ENCODE results near the gene PLD3.

Gene PLD3

DNA sequence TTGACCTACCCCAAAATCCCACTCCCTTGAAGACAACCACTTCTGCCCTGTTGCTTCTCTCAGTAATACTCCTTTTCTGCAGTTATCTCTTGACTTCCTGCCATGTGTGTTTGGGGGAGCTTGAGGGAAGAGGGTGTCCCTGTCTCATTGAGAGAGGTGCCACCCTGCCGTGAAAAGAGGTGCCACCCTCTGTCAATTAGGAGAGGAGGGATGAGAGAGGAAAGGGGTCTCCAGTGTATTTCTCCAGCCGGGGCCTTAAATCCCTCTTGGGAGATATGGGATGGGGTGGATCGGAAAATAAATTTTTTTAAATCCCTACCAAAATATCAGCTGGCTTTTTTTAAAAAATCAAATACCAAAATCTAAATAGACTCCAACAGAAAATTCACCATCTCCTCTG is 16.5 kb downstream of the PLD3 start:
- Histone ChIP-seq H3K4ac (ENCODE audit: low read depth, low read length) (peak overlapping the region; percentile 70), H4K8ac (ENCODE audit: low read depth, low read length) (no peak overlapping the region), H3K18ac (ENCODE audit: low read length) (no peak overlapping the region), H3K79me1 (ENCODE audit: low read length) (peaks cover 26% of the 10 kb centered on the region), H3K9me3 (ENCODE audit: insufficient read depth, low read depth, low read length) (no peaks in the 10 kb centered on the region), H3K4me1 (ENCODE audit: control insufficient read depth in 1 of 2, insufficient read depth in 2 of 2, low read length in 2 of 2) (peaks cover 25 to 37% of the 10 kb centered on the region in 2 experiments), H2AFZ (ENCODE audit: insufficient read depth, low read length, poor library complexity) (no peak overlapping the region), H3K23ac (ENCODE audit: low read length) (no peak overlapping the region), H2BK12ac (ENCODE audit: low read length) (peak overlapping the region; percentile 93), H3K9ac (ENCODE audit: low read length) (no peak overlapping the region), H3K27me3 (ENCODE audit: insufficient read depth, low read length) (no peaks in the 10 kb centered on the region), H3K14ac (ENCODE audit: low read length) (no peak overlapping the region), H4K12ac (ENCODE audit: low read depth, low read length) (peak overlapping the region; percentile 78), H3K4me2 (ENCODE audit: low read length) (no peak overlapping the region), H3K79me2 (ENCODE audit: control insufficient read depth, insufficient read depth, low read length, poor library complexity) (peaks cover 13% of the 10 kb centered on the region), H3K36me3 (ENCODE audit: control insufficient read depth in 1 of 2, insufficient read depth in 2 of 2, low read length in 2 of 2) (peaks cover 23 to 24% of the 10 kb centered on the region in 2 experiments), H2BK5ac (ENCODE audit: low read depth, low read length, poor library complexity) (no peak overlapping the region), H2BK120ac (ENCODE audit: insufficient read depth, low read length, poor library complexity) (no peak overlapping the region), H4K91ac (ENCODE audit: low read depth, low read length) (no peak overlapping the region), H3K27ac (ENCODE audit: low read depth, low read length) (no peak overlapping the region), H2AK5ac (ENCODE audit: low read length) (peak overlapping the region; percentile 94), H3K4me3 (ENCODE audit: low read depth, low read length) (no peak overlapping the region)
- no peak for DNase-seq
- no CpG with 5 or more reads among the region's 3 CpGs for WGBS (ENCODE audit: extremely low coverage, insufficient coverage, insufficient read length)

DNA sequence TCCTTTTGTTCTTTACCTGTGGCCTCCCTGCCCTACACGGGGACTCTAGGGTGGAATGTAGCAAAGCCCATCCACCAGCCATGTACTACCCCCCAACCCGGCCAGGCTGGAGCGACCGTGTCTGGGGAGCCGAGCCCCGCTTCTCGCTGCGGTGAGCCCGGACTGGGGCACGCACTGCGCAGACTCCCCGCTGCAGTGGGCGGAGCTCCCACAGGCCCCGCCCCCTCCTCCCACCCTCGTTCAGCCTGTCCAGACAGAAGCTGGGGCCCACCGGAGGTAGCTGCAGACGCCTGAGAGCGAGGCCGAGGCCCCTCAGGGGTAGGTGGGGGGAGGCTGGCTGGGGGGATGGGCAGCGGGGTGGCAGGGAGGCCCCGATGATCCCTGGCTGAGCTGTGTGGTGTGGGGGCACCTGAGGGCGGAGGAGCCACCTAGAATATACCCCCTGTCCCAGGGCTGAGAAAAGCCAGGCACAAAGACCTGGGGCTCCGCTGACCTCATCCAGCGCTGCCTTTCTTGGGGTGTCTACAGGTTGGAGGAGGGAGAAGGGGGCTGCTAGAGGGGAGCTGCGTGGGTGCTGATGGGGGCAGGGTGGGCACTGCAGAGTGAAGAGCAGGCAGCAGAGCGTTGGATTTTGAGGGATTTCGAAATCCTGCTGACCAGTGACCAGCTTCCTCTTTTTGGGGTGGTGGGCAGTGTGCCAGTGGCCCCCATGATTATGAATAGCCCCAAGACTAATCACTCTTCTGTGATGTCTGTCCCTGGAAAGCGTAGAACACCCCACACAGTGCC is 17.3 kb downstream of the PLD3 start:
- Histone ChIP-seq H3K23ac (ENCODE audit: low read length) (no peak overlapping the region), H3K18ac (ENCODE audit: low read length) (peak overlapping the region; percentile 98), H4K12ac (ENCODE audit: low read depth, low read length) (peak overlapping the region; percentile 45), H3K9ac (ENCODE audit: low read length) (peak overlapping the region; percentile 90), H2AK5ac (ENCODE audit: low read length) (peak overlapping the region; percentile 87), H3K4me3 (ENCODE audit: low read depth, low read length) (peak overlapping the region; percentile 80), H3K9me3 (ENCODE audit: insufficient read depth, low read depth, low read length) (no peaks in the 10 kb centered on the region), H2BK5ac (ENCODE audit: low read depth, low read length, poor library complexity) (peak overlapping the region; percentile 96), H3K27me3 (ENCODE audit: insufficient read depth, low read length) (no peaks in the 10 kb centered on the region), H3K27ac (ENCODE audit: low read depth, low read length) (peak overlapping the region; percentile 92), H2BK12ac (ENCODE audit: low read length) (peak overlapping the region; percentile 90), H3K36me3 (ENCODE audit: control insufficient read depth in 1 of 2, insufficient read depth in 2 of 2, low read length in 2 of 2) (peaks cover 30 to 32% of the 10 kb centered on the region in 2 experiments), H3K4ac (ENCODE audit: low read depth, low read length) (peak overlapping the region; percentile 95), H3K4me2 (ENCODE audit: low read length) (peak overlapping the region; percentile 97), H4K8ac (ENCODE audit: low read depth, low read length) (peak overlapping the region; percentile 89), H3K79me1 (ENCODE audit: low read length) (peaks cover 23% of the 10 kb centered on the region), H4K91ac (ENCODE audit: low read depth, low read length) (peak overlapping the region; percentile 97), H3K79me2 (ENCODE audit: control insufficient read depth, insufficient read depth, low read length, poor library complexity) (peaks cover 13% of the 10 kb centered on the region), H2AFZ (ENCODE audit: insufficient read depth, low read length, poor library complexity) (peak overlapping the region; percentile 56), H2BK120ac (ENCODE audit: insufficient read depth, low read length, poor library complexity) (peak overlapping the region; percentile 97), H3K4me1 (ENCODE audit: control insufficient read depth in 1 of 2, insufficient read depth in 2 of 2, low read length in 2 of 2) (peaks cover 18 to 30% of the 10 kb centered on the region in 2 experiments), H3K14ac (ENCODE audit: low read length) (peak overlapping the region; percentile 96)
- DNase-seq = peak in 1 of 2 donors; percentile 53
- WGBS (ENCODE audit: extremely low coverage, insufficient coverage, insufficient read length) = no CpG with 5 or more reads among the region's 28 CpGs

DNA sequence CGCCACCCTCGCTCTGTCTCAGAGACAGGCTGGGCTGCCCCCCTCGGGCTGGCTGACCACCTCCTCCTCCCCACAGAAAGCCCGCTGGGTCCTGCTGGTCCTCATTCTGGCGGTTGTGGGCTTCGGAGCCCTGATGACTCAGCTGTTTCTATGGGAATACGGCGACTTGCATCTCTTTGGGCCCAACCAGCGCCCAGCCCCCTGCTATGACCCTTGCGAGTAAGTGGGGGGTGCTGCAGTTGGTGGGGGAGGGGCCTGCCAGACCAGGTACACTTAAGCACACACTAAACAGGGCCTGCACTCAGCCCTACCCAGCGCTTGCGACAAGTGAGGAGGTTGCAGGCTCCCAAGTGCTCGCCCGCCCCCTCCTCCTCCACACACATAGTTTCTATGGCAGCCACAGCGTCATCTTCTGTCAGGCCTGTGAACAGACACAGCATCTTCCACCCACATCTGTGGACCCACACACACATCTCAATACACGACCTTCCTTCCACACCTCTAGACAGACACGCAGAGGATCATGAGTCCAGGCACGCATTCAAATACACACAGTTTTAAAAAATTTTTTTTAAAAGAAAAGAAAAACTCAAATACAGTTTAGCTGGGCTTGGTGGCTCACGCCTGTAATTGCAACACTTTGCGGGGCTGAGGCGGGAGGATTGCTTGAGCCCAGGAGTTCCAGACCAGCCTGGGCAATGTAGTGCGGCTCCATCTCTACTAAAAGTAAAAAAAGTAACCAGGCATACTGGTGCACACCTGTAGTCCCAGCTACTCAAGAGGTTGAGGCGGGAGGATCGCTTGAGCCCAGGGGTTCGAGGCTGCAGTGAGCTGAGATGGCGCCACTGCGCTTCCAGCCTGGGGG is 18.4 kb downstream of the PLD3 start:
- Histone ChIP-seq H2BK5ac (ENCODE audit: low read depth, low read length, poor library complexity) (peak overlapping the region; percentile 96), H3K9ac (ENCODE audit: low read length) (no peak overlapping the region), H3K9me3 (ENCODE audit: insufficient read depth, low read depth, low read length) (no peaks in the 10 kb centered on the region), H3K23ac (ENCODE audit: low read length) (no peak overlapping the region), H2AK5ac (ENCODE audit: low read length) (peak overlapping the region; percentile 87), H4K8ac (ENCODE audit: low read depth, low read length) (peak overlapping the region; percentile 82), H2BK120ac (ENCODE audit: insufficient read depth, low read length, poor library complexity) (no peak overlapping the region), H3K27ac (ENCODE audit: low read depth, low read length) (peak overlapping the region; percentile 92), H4K12ac (ENCODE audit: low read depth, low read length) (no peak overlapping the region), H3K4ac (ENCODE audit: low read depth, low read length) (peak overlapping the region; percentile 95), H2AFZ (ENCODE audit: insufficient read depth, low read length, poor library complexity) (no peak overlapping the region), H3K18ac (ENCODE audit: low read length) (peak overlapping the region; percentile 96), H3K4me2 (ENCODE audit: low read length) (peak overlapping the region; percentile 97), H4K91ac (ENCODE audit: low read depth, low read length) (peak overlapping the region; percentile 97), H3K27me3 (ENCODE audit: insufficient read depth, low read length) (no peaks in the 10 kb centered on the region), H3K14ac (ENCODE audit: low read length) (peak overlapping the region; percentile 96), H2BK12ac (ENCODE audit: low read length) (peak overlapping the region; percentile 90), H3K4me3 (ENCODE audit: low read depth, low read length) (peak overlapping the region; percentile 80), H3K79me2 (ENCODE audit: control insufficient read depth, insufficient read depth, low read length, poor library complexity) (peaks cover 13% of the 10 kb centered on the region), H3K79me1 (ENCODE audit: low read length) (peaks cover 20% of the 10 kb centered on the region), H3K4me1 (ENCODE audit: control insufficient read depth in 1 of 2, insufficient read depth in 2 of 2, low read length in 2 of 2) (peaks cover 10 to 22% of the 10 kb centered on the region in 2 experiments), H3K36me3 (ENCODE audit: control insufficient read depth in 1 of 2, insufficient read depth in 2 of 2, low read length in 2 of 2) (peaks cover 40 to 41% of the 10 kb centered on the region in 2 experiments)
- no peak for DNase-seq
- WGBS (ENCODE audit: extremely low coverage, insufficient coverage, insufficient read length) = no CpG with 5 or more reads among the region's 27 CpGs

DNA sequence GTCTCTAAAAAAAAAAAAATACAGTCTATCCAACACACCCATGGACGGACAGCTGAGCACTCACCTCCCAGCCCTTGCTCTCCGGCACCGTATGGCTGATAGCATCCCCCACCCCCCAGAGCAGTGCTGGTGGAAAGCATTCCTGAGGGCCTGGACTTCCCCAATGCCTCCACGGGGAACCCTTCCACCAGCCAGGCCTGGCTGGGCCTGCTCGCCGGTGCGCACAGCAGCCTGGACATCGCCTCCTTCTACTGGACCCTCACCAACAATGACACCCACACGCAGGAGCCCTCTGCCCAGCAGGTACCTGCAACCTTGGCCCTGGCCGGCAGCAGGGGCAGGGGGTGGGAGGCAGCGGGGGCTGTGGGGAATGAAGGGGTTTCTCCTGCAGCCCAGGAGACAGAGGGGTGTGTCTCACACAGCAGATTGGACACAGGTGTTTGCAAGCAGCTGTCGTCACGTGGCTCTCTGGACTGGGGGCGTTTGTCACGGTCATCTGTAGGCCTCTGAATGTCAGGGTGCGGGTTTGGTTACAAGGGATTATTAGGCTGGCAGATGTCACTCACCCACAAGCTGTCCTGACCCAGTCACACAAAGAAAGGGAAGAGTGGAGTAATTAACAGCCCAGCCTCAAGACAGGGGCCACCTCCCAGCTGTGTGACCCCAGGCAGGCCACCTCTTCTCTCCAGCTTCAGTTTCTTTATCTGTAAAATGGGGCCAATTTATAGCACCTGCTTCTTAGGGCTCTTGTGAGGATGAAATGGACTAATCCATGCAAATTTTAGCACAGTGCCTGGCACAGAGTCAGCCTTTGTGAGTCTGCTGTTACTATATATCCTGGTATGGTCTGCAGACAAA is 19.3 kb downstream of the PLD3 start:
- Histone ChIP-seq H3K27ac (ENCODE audit: low read depth, low read length) (no peak overlapping the region), H2BK12ac (ENCODE audit: low read length) (no peak overlapping the region), H3K36me3 (ENCODE audit: control insufficient read depth in 1 of 2, insufficient read depth in 2 of 2, low read length in 2 of 2) (peaks cover 47 to 49% of the 10 kb centered on the region in 2 experiments), H4K91ac (ENCODE audit: low read depth, low read length) (no peak overlapping the region), H3K9me3 (ENCODE audit: insufficient read depth, low read depth, low read length) (no peaks in the 10 kb centered on the region), H2BK120ac (ENCODE audit: insufficient read depth, low read length, poor library complexity) (no peak overlapping the region), H3K9ac (ENCODE audit: low read length) (no peak overlapping the region), H2AFZ (ENCODE audit: insufficient read depth, low read length, poor library complexity) (no peak overlapping the region), H3K4ac (ENCODE audit: low read depth, low read length) (peak overlapping the region; percentile 29), H3K23ac (ENCODE audit: low read length) (no peak overlapping the region), H3K27me3 (ENCODE audit: insufficient read depth, low read length) (no peaks in the 10 kb centered on the region), H2AK5ac (ENCODE audit: low read length) (no peak overlapping the region), H3K4me1 (ENCODE audit: control insufficient read depth in 1 of 2, insufficient read depth in 2 of 2, low read length in 2 of 2) (peaks cover 10 to 16% of the 10 kb centered on the region in 2 experiments), H4K12ac (ENCODE audit: low read depth, low read length) (no peak overlapping the region), H4K8ac (ENCODE audit: low read depth, low read length) (no peak overlapping the region), H3K79me2 (ENCODE audit: control insufficient read depth, insufficient read depth, low read length, poor library complexity) (peaks cover 13% of the 10 kb centered on the region), H3K4me3 (ENCODE audit: low read depth, low read length) (no peak overlapping the region), H3K18ac (ENCODE audit: low read length) (peak overlapping the region; percentile 46), H3K4me2 (ENCODE audit: low read length) (peak overlapping the region; percentile 40), H2BK5ac (ENCODE audit: low read depth, low read length, poor library complexity) (no peak overlapping the region), H3K14ac (ENCODE audit: low read length) (no peak overlapping the region), H3K79me1 (ENCODE audit: low read length) (peaks cover 20% of the 10 kb centered on the region)
- no peak for DNase-seq
- no CpG with 5 or more reads among the region's 16 CpGs for WGBS (ENCODE audit: extremely low coverage, insufficient coverage, insufficient read length)

Measured in trophoblast cell (in vitro differentiated cells and primary cell).